Subcutaneous abdominal adipose tissue (tissue), 5 donors: Measurements from ENCODE around the gene MTCH1.

ENCODE experiments used
- H3K27ac ChIP-seq: one replicate; pipeline ENCODE4 v1.7.0; 2013; ENCODE audit warnings: low read depth, mild to moderate bottlenecking, inconsistent platforms, low read length, moderate library complexity
- H3K27me3 ChIP-seq, 5 donors: one replicate each; pipeline ENCODE4 v1.7.0; 2013; ENCODE audit warnings: low read length in 5 of 5, inconsistent platforms in 1 of 5; ENCODE audit not compliant: control insufficient read depth in 5 of 5, insufficient read depth in 4 of 5
- H3K36me3 ChIP-seq, 5 donors: one replicate each; pipeline ENCODE4 v1.7.0; 2013; ENCODE audit warnings: low read length in 5 of 5; ENCODE audit not compliant: control insufficient read depth in 5 of 5, insufficient read depth in 5 of 5
- H3K4me1 ChIP-seq, 5 donors: one replicate each; pipeline ENCODE4 v1.7.0; 2013; ENCODE audit warnings: low read length in 5 of 5, mild to moderate bottlenecking in 3 of 5, moderate library complexity in 1 of 5; ENCODE audit not compliant: control insufficient read depth in 5 of 5, insufficient read depth in 5 of 5
- H3K4me3 ChIP-seq, 5 donors: one replicate each; pipeline ENCODE4 v1.7.0; 2013; ENCODE audit warnings: low read length in 5 of 5, low read depth in 1 of 5
- H3K9ac ChIP-seq, 5 donors: one replicate each; pipeline ENCODE4 v1.7.0; 2013; ENCODE audit warnings: low read length in 5 of 5, mild to moderate bottlenecking in 4 of 5, moderate library complexity in 3 of 5
- H3K9me3 ChIP-seq, 5 donors: one replicate each; pipeline ENCODE4 v1.7.0; 2013; ENCODE audit warnings: low read length in 5 of 5; ENCODE audit not compliant: control insufficient read depth in 5 of 5
- donor health status: healthy.
- donor health status: healthy.
- donor health status: healthy.
- donor health status: healthy.
- donor health status: healthy.

Gene MTCH1

DNA sequence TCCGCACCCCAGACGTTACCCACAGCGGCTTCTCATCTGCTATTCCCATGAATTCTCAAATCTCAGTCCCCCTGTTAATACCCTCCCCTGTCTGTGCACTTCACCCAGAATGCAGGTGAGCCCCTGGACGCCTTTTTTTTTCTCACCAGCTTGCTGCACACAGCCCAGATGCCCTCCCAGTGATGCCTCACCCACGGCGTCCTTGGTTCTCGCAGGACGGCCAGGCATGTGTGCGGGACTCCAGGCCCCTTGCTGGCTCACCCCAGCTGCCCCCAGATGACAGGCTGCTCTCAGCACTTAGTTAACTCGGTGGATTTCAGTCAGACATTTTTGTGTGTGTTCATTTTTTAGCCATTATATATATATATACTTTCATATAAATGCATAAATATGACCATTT is 56.8 kb downstream of the MTCH1 start:
- peaks cover 9 to 17% (median 15%) of the 10 kb centered on the region in 5 donors for H3K36me3 ChIP-seq
- H3K9ac ChIP-seq, result no peak overlapping the region
- peaks cover 7 to 35% (median 23%) of the 10 kb centered on the region in 5 donors for H3K4me1 ChIP-seq
- H3K4me3 ChIP-seq, result no peak overlapping the region
- no peaks in the 10 kb centered on the region for H3K9me3 ChIP-seq
- H3K27ac ChIP-seq, result no peak overlapping the region
- no peaks in the 10 kb centered on the region for H3K27me3 ChIP-seq

DNA sequence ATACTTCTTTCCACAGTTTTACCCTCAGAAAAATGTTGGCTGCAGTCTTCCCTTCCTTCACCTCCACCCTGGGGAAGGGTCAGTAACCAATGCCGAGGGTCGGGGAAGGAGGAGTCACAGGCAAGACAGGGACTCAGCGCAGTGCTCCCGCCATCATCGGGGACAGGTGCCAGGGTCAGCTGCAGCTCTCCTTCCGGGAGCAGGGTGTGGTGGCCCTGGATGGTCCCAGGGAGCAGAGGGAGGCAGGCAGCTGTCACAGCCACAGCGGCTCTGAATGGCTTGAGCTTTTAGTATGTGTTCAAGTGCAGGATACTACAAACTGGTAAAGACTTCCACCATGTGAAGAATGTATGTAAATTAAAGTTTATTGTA is 57.5 kb downstream of the MTCH1 start:
- H3K4me3 ChIP-seq, result no peak overlapping the region
- peaks cover 12 to 23% (median 20%) of the 10 kb centered on the region in 5 donors for H3K36me3 ChIP-seq
- no peaks in the 10 kb centered on the region for H3K9me3 ChIP-seq
- no peak overlapping the region for H3K9ac ChIP-seq
- H3K4me1 ChIP-seq, result peaks cover 7 to 35% (median 23%) of the 10 kb centered on the region in 5 donors
- no peaks in the 10 kb centered on the region for H3K27me3 ChIP-seq
- H3K27ac ChIP-seq, result peak overlapping the region; percentile 44

DNA sequence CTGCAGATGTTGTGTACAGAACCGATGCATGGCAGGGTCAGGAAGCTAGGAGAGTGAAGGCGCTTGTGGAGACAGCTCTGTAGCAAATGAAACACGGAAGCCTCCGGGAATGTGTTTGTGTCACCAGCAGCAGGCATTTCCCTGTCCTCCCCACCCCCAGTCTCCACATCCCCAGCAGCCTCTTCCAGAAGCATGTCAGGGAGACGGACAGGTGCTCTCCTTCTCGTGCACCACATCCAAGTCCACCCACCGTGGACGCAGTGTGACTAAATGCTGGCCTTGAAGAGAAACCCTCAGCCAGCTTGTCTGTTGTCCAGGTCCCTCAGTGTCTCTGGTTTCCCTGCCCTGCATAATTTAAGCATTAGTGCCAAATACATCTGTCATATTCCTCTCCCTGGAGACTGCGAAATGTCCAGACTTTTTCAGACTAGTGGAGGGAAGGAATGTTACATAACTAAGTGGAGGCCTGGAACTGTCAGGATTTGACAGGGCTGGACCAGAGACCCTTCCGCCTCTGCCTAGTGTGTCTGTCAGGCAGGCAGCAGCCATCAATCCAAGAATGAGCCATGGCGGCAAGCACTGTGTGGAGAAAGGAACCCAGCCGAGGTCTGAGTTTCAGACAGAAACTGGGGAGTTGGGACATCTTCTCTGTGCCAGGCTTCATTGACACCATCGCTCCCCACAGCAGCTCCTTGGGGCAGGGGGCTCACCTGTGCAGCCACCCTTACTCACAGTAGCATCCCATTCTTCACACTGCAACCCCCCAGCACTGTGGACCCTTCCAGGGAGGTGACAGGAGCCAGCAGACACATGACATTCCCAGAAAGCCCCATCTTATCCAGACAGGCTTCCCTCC is 58.1 kb downstream of the MTCH1 start:
- peak overlapping the region; percentile 44 for H3K27ac ChIP-seq
- no peak overlapping the region for H3K9ac ChIP-seq
- no peak overlapping the region for H3K4me3 ChIP-seq
- H3K27me3 ChIP-seq, result no peaks in the 10 kb centered on the region
- H3K4me1 ChIP-seq, result peaks cover 7 to 35% (median 23%) of the 10 kb centered on the region in 5 donors
- H3K9me3 ChIP-seq, result no peaks in the 10 kb centered on the region
- H3K36me3 ChIP-seq, result peaks cover 12 to 29% (median 25%) of the 10 kb centered on the region in 5 donors

DNA sequence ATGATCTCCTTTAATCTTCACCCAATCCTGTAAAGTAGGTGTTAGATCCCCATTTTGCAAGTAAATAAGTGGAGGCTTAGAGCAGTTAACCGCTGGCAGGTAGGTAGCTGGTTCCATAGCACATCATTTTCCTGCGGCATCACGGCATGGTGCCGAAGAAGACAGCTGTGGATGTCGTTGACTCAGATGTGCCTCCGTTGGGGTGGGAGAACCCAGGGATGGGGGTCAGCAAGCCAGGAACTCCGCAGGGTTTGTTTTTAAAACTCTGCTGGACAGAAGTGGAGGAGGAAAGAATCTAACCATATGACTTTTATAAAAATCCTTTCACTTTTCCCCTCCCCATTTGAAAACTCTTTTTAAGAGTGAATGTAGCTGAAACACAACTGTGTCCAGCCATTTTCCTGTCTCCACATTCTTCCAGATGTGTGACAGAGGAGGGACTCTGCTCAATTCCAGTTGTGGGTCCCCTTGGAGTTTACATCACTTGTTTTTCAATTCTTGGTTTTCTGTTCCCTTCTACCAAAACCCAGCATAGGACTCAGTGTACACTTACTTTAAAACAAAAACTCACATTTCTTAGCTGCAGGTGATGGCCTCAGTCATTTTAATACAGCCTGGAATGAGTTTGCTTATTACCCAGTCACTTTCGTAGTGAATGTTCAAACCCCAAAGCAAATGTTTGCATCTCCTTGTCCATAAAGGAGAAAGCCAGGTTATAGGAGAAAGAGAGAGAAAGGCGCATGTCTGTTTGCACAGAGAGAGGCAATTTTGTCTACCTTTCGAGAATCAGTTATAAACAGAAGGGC is 59.1 kb downstream of the MTCH1 start:
- no peaks in the 10 kb centered on the region for H3K27me3 ChIP-seq
- H3K9me3 ChIP-seq, result no peaks in the 10 kb centered on the region
- no peak overlapping the region for H3K9ac ChIP-seq
- H3K4me3 ChIP-seq, result no peak overlapping the region
- H3K36me3 ChIP-seq, result peaks cover 16 to 36% (median 26%) of the 10 kb centered on the region in 5 donors
- H3K27ac ChIP-seq, result no peak overlapping the region
- peaks cover 7 to 35% (median 23%) of the 10 kb centered on the region in 5 donors for H3K4me1 ChIP-seq

DNA sequence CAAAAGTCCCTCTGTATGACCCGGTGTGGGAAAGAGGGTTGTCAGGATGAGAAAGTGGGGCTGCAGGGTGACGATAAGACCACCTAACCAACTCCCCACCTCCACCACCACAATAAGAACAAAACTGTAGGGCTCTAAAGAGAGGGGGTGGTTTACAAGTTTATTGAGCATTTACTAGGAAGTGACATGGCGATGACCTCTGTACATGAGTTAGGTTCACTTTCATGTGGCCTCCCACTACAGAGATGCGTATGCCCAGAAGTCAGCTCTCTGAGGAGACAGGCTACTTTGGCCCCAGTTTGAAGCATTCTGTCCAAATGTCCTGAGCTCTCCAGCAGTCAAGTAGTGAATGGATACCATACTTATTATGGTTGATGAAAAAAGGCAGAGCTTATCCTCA is 60.2 kb downstream of the MTCH1 start:
- Histone ChIP-seq H3K4me1 (peaks cover 7 to 35% (median 24%) of the 10 kb centered on the region in 5 donors), H3K27ac (no peak overlapping the region), H3K27me3 (no peaks in the 10 kb centered on the region), H3K9ac (no peak overlapping the region), H3K4me3 (no peak overlapping the region), H3K9me3 (no peaks in the 10 kb centered on the region), H3K36me3 (peaks cover 16 to 44% (median 29%) of the 10 kb centered on the region in 5 donors)

DNA sequence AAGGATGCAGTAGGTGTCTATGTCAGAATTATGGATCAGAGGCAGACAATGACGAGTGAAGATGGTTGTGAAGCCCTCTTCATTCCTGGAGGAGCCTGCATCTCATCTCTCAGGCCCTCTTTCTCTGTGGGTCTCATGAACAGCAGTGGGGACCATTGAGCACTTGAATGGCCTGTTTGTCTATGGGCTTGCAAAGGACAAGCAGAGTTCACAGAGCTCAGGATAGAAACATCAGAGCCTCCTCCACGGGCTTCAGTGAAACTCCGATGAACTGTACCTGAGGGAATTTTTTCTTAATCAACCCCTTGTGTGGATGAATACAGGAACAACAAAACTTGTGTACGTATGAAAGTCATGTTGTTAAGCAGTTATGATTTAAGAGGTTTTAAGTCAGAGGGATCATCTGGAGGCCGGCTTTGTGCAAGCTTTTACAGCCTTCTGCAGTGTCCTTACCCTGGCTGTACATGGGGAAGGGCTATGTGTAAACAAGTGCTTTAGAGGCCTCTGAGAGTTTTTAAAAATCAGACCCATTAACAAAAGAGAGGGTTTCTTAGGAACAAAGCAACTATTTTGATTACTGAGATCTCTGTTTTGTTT is 61.1 kb downstream of the MTCH1 start:
- Histone ChIP-seq H3K4me1 (peaks cover 9 to 40% (median 29%) of the 10 kb centered on the region in 5 donors), H3K4me3 (no peak overlapping the region), H3K9me3 (no peaks in the 10 kb centered on the region), H3K27ac (no peak overlapping the region), H3K9ac (no peak overlapping the region), H3K27me3 (no peaks in the 10 kb centered on the region), H3K36me3 (peaks cover 16 to 52% (median 33%) of the 10 kb centered on the region in 5 donors)

DNA sequence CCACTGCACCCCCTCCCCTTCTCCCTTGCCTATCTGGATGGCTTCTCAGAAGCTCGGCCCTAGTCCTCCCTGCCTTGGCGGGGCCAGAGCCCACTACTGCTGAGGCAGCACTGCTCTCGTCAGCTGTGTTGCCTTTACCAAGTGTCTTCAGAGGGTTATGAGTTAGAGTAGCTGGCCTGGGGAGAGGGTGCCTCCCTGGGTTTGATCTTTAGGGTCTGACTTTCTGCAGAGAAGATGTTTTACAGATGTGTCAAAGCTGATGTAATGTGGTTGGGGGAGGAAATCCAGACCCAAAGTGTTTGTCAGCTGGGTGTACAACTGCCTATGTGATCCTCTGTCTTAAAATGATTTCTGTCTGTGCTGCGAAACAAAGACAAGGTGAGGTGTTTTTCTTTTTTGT is 61.9 kb downstream of the MTCH1 start:
- H3K9me3 ChIP-seq, result no peaks in the 10 kb centered on the region
- no peak overlapping the region for H3K4me3 ChIP-seq
- H3K4me1 ChIP-seq, result peaks cover 9 to 34% (median 25%) of the 10 kb centered on the region in 5 donors
- no peaks in the 10 kb centered on the region for H3K27me3 ChIP-seq
- no peak overlapping the region for H3K27ac ChIP-seq
- H3K36me3 ChIP-seq, result peaks cover 16 to 59% (median 39%) of the 10 kb centered on the region in 5 donors
- H3K9ac ChIP-seq, result no peak overlapping the region

DNA sequence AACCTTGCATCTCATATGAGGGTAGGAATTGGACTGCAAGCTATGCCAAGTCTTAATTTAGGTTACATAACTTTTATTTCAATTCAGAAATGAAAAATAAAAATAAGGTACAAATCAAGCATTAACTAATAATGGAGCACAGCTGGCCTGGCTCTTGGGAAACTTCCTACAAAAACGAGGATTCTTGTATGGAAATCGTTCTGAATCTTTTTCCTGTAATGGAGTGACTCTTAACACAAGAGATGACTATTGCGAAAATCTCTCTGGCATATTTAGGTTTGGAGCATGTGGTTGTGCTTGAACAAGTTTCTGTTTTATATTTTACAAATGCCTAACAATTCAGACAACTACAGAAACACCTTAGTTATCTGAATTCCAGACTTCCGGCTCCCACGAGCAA is 65.5 kb downstream of the MTCH1 start:
- Histone ChIP-seq H3K36me3 (peaks cover 20 to 89% (median 62%) of the 10 kb centered on the region in 5 donors), H3K27ac (peak overlapping the region; percentile 67), H3K9ac (no peak overlapping the region)

DNA sequence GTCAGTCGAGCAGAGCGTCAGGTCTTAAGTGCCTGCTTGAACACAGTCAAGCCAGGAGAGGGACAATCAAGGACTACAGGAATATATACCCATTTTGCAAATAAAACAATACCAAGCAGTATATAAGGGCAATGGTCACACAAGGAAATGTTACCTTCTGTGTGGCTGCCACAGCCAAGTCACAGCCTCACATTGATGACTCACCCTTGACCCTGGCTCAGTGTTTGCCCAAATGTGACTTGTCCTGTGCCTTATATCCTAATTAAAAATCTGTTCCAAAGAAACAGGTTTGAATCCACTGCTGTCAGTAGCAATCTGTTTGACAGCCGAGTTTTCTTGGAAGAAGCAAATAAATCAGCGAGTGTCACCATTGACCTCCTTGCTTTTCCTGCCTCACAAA is 65.9 kb downstream of the MTCH1 start:
- Histone ChIP-seq H3K9me3 (no peaks in the 10 kb centered on the region), H3K4me3 (no peak overlapping the region), H3K36me3 (peaks cover 17 to 90% (median 64%) of the 10 kb centered on the region in 5 donors), H3K9ac (no peak overlapping the region), H3K27ac (peak overlapping the region; percentile 67), H3K27me3 (no peaks in the 10 kb centered on the region), H3K4me1 (peaks cover 2 to 25% (median 11%) of the 10 kb centered on the region in 5 donors)

More for the DNA sequence above, 65.5 kb downstream of the MTCH1 start:
- H3K9me3 ChIP-seq, result no peaks in the 10 kb centered on the region
- H3K4me3 ChIP-seq, result no peak overlapping the region
- peaks cover 2 to 25% (median 11%) of the 10 kb centered on the region in 5 donors for H3K4me1 ChIP-seq
- H3K27me3 ChIP-seq, result no peaks in the 10 kb centered on the region
